ENCODE measurements around the gene TP53BP1.

- peak; percentile 31 to 75 (median 50) for TF ChIP-seq CTCF (IDR thresholded peaks at IDR 0.05)
- TF ChIP-seq POLR2A (IDR thresholded peaks at IDR 0.05) = no peak
Measured at GRCh38 chr15:43376017-43376705, 116.8 kb downstream of the TP53BP1 start.
